Activated CD8-positive, alpha-beta memory T cell treated with anti-CD3 and anti-CD28 coated beads, Interleukin-2, amount 50 U/mL, for 24 hours (primary cell): ENCODE data around the gene ZNF429.
"Not testable (repeated sequence)": the region's sequence is repeated elsewhere in the genome, so short reads cannot be mapped to it uniquely, and the experiment has no call there.

Experiments used
- DNase-seq: peaks from one replicate; pipeline ENCODE4 v3.0.0-alpha.2; 2020; ENCODE audit errors: extremely low read depth

Gene ZNF429

GRCh38 chr19:21590867-21591266, 85.5 kb downstream of the ZNF429 start:
- DNase-seq: no peak

GRCh38 chr19:21593008-21593481, 87.6 kb downstream of the ZNF429 start:
- DNase-seq: no peak

DNA sequence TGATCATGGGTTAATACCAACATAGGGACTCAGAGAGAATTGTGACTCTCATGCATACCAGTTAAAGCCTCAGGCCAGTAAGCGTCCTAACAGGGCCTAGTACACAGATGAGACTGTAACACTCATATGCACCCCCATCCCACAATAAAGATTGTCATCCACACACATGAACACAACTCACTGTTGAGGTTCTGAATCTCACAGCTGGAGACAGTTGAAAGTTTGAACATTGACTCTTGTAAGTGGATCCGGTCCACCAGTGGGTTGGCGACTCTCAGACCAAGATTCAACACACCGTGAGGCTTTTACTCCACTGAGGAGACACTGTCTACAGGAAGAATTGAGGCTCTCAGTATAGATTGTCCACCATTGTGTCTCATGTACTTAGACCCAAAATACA, 88.1 kb downstream of the ZNF429 start:
- DNase-seq: no peak

GRCh38 chr19:21593934-21594820, 88.8 kb downstream of the ZNF429 start:
- no peak for DNase-seq

DNA sequence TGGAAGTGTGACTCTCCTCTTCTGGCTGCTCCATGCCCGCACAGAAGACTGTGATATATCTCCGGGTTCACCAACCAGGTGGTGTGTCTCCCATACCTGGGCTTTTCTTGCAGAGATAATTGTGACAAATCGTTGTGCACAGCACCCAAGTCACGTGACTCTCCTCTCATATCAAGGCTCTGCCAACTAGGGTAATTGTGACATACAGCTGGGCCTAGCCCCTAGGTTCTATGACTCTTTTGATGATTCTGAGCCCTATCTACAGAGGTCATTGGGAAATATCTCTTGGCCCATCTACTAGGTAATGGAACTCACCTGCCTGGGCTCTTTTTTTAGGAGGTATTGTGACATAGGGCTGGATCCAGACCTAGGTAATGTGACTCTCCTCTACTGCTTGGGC, 89.8 kb downstream of the ZNF429 start:
- no peak for DNase-seq

DNA sequence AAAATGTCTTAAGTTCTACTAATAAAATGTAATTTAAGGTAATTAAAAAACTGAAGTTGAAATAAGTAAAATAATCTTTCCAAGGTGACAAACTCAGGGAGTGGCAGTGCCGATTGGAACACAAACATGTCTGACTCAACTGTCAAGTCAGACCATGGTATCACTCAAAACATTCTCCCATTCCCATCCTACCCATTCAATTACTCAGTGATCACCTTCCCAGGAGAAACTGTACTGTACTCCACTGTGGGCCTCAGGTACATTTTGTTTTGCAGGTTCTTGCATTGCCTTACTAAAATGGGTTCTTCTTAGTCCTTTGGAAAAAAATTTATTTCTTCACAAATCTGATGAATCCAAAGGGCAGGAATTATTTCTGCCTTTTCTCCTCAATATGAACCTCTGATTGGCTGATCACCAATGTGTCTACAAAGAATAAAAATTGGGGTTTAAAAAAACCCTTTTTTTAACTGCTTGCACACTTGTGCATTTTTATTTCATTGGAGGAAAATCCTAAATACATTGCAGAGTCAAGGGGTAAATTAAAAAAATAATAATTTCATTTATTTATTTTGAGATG, 96.8 kb downstream of the ZNF429 start:
- DNase-seq: no peak

GRCh38 chr19:21602659-21603430, 97.4 kb downstream of the ZNF429 start:
- not testable (repeated sequence) for DNase-seq

DNA sequence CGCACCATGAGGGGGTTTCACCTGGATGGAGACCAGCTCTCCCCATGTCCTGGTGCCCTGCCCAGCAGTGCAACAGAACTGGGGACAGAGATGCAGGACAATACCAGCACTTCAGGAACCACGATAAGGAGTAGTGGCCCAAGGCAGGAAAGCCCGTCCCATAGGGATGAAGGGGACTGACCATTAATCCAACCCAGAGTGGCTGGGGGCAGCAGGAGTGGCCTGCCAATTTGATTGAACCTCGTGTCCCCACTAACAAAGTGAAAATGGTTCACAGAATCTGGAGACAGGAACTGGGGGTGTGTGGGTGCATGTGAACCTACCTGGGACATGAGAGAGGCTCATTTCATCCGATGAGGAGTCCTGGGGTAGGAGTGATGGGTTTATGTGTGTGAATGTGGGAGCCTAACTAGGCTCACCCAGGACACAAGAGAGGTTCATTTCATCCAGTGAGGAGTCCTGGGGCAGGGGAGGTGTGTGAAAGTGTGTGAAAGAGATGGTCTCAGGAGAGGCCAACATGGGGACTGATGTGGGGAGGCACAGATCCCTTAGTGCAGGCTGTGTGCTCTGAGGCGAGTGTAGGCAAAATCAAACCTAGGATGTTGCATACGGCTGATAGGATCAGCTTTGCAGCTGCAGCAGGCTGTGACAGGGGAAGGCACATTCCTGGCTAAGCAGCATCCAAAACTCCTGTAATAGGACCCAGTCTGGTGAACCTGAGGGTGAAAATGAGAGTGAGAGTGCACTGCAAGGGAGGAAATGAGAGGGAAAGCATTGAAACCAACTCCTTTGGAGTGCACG, 98.2 kb downstream of the ZNF429 start:
- no peak for DNase-seq

DNA sequence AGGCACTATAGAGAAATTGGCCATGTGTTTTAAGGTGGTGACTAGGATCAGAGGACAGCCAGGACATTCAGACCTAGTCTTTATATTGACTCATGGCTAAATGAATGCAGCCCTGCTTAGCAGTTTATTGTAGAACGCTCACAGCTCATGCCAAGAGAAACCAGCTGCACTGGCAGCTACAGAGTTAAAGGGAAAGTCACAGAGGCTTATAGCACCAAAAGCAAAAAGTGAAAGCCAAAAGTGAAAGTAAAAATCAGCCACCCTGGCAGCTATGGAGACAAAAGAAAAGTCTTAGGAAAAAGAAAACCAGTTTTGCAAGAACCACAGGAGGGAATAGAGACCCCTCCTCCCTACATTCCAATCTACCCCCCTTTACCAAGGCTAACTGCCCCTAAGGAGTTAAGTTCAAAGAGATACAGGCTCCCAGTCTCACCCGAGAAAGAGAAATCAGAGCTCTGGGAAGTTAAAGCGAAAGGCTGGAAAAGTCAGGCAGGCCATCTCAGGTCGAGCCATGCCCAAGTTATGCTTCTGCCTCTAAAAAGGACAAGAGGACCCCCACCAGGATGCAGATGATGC, 99.0 kb downstream of the ZNF429 start:
- no peak for DNase-seq
